ENCODE data around the gene ADGRL3. TPM values are rescaled to one million over a fixed set of nuclear protein-coding genes. Genes with fewer than 3 reads are reported as not detected.
"Not testable (repeated sequence)": the region's sequence is repeated elsewhere in the genome, so short reads cannot be mapped to it uniquely, and the experiment has no call there.

The ADGRL3 gene
- total RNA-seq, 1 donor from 2014 or later: 0.08 TPM

- DNase-seq (ENCODE audit: low read depth): no peak
Measured at GRCh38 chr4:61959087-61959486, 759.0 kb downstream of the ADGRL3 start.

DNA sequence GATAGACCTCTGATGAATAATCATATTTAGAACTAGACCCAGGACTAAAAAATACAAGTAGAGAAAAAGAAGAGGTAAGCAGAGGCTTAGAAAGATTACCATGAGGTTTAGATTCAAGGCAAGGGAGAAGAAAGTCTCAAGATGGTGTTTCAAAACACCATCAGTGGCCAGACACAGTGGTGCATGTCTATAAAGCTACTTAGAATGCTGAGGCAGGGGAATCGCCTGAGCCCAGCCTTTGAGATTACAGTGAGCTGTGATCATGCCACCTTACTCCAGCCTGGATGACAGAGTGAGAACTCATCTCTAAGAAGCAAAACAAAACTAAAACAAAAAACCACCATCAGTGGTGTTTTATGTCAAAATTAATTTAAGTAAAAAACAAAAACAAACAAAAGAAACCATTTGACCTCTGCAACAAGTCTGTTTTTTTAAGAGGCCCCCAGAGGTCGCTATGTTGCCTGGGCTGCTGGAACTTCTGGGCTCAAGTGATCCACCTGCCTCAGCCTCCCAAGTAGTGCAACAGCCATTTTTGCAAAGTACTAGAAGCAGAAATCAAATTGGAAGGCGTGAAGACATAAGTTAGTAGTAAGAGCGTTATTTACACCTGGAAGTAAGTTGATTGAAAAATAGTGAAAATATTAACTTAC, 784.3 kb downstream of the ADGRL3 start:
- no peak for DNase-seq (ENCODE audit: low read depth)

DNA sequence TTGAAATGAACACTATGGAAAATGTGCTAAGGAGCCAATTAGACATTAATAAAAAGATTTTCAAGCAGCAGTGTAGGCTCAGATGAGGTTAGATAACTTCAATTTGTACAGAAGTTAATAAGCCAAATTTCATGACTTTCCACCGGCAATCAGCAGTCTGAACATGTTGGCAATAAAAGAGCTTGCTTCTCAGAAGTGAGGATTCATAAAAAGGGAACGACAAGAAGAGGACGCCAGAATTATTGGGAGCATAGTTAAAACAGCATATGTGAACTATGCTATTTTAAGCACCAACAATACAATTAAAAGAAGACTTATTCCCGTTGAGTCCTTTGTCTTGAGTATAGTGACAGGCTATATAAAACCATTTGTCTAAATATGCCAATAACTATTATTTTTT, 785.3 kb downstream of the ADGRL3 start:
- no peak for DNase-seq (ENCODE audit: low read depth)

GRCh38 chr4:61986929-61987328, 786.8 kb downstream of the ADGRL3 start:
- not testable (repeated sequence) for DNase-seq (ENCODE audit: low read depth)

- no peak for DNase-seq (ENCODE audit: low read depth)
Measured at GRCh38 chr4:61992351-61992750, 792.2 kb downstream of the ADGRL3 start.

GRCh38 chr4:61994036-61994435, 793.9 kb downstream of the ADGRL3 start:
- no peak for DNase-seq (ENCODE audit: low read depth)

DNA sequence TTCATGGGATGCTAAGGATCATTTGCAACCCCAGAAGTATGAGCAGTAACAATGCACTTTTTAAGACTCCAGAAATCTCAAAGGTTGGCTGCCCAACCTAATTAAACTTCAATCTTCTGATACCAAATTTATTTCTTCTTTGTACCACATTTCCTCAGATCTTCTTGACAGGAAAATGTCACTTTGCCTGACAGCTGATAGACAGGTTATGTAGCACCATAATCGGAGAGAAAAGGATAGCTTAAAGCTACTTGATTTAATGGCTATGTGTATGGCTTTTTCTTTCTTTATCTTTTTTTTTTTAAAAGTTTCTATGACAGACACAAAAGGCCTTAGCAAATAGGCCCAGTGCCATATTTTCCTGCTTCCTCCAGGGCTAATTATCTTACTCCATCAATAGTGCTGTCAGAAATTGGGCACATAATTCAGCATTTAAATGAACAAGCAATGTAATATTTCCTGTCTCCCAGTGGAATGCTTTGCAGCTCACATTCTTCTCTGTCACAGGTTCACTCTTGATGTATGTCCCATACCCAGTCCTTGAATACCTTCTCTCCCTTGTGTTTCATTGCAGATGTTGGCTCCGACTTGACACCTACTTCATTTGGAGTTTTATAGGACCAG, 795.7 kb downstream of the ADGRL3 start:
- DNase-seq (ENCODE audit: low read depth): no peak

- DNase-seq (ENCODE audit: low read depth): no peak
Measured at GRCh38 chr4:61996943-61997342, 796.8 kb downstream of the ADGRL3 start.

DNA sequence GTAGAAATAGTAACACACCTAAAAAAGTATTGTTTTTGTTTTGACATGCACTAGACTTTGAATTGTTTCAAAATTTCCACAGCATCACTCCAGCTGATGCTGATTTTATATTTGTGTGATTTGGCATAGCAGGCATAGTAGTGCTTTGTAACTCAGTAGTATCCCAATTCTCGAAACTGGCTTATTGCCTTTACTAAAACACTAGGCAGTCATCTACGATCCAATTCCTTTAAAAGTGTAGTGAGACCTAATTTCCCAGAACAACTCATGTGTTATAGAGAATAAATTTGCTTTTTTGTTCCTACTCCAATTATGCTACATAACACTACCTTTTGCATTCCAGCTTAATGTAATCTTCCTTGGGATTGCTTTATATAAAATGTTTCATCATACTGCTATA, 797.7 kb downstream of the ADGRL3 start:
- DNase-seq (ENCODE audit: low read depth): no peak

DNA sequence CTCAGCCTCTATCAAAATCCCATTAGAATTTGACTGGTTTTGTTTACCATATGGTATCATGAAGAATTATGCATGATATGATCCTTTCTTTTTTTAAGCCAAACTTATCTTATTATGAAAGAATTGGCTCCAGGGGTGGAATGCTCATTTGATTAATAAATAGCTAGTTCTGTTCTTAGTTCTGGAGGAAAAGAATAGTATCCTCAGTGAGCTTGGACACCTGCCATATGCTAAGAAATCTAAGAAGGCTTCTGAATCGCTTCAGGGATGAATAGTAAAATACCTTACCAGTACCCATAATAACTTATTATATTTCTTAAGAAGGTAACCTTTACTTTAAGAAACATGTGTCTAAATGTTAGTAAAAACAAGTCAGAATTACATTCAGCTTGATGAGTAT, 803.6 kb downstream of the ADGRL3 start:
- DNase-seq (ENCODE audit: low read depth): no peak

DNA sequence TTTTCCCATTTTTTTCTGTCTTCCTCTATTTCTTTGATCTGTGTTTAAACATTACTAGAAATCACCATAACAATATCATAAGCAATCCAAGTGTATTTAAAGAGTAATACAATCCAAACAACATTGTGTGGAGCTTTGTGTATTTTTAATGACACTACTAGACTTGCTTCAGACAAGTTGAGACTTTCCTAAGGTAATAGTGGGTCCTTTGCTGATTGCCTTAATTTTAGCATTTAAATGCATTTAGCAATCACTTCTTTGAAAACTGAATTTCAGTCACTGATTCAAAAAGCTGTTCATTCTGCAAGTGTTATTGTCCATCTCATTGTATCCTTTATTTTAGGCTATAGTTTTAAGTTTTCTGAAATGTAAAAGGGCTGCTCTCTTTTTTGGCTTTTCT, 804.8 kb downstream of the ADGRL3 start:
- no peak for DNase-seq (ENCODE audit: low read depth)

DNA sequence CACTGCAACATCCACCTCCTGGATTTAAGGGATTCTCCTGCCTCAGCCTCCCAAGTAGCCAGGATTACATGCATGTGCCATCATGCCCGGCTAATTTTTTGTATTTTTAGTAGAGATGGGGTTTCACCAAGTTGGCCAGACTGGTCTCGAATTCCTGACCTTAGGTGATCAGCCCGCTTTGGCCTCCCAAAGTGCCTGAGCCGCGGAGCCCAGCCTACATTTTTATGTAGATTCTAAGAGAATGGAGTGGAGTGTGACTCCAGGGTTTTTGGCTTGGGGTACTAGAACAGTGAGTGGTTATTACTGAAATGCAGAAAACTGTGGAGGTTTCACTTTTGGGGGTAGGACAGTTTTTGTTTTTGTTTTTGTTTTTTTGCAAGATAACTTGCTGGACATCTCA, 806.0 kb downstream of the ADGRL3 start:
- DNase-seq (ENCODE audit: low read depth): no peak

GRCh38 chr4:62015043-62015739, 815.1 kb downstream of the ADGRL3 start:
- DNase-seq (ENCODE audit: low read depth): no peak

DNA sequence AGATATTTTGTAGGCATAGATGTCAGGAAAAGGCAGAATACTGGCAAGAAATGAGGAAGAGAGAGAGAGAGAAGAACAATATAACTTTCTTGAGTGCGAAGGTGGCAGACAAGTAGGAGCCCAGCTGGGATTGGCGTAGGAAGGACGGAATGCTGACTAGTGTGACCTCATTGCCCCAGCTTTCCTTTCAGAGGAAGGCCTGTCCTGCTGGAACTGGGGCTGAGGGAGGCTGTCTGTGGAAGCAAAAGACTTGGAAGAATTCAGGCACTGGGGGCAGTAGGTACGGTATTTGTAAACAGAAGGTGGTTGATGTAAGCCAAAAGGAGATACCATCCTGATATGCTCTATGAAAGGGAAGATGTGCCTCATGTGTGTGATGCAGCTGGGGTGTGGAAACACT, 818.4 kb downstream of the ADGRL3 start:
- no peak for DNase-seq (ENCODE audit: low read depth)

DNA sequence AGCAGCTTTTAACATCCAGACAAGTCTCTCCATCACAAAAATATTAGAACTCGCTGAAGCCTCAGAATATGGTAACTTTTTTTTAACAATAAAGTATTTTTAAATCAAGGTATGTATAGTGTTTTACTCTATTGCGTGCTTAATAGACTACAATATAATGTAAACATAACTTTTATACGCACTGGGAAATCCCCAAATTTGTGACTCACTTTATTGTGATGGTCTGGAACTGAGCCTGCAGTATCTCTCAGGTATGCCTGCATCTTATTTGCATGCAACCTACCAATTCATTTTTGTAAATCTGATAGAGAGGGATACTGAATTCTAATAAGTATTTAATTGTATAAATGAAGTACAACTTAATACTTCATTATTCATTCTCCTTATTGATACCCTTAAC, 823.5 kb downstream of the ADGRL3 start:
- DNase-seq (ENCODE audit: low read depth): no peak

- DNase-seq (ENCODE audit: low read depth): no peak
Measured at GRCh38 chr4:62028745-62029144, 828.6 kb downstream of the ADGRL3 start.

DNA sequence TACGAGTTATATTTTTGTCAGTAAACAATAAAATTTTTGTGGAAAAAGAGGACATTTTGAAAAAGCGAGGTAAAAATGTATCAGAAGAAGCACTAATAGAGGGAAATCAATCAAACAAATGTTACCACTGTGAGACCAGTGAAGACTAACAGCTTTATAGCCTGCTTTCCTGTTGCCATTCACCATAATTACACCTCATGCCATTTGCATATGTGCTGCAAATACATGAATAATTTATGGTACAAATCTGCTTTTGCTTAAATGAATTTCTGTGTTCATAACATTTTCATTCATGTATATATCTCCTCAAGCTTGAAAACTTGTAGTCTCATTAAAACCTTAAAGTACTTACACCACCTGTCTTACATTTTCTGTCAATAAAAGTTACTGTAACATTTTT, 830.8 kb downstream of the ADGRL3 start:
- DNase-seq (ENCODE audit: low read depth): no peak

- no peak for DNase-seq (ENCODE audit: low read depth)
Measured at GRCh38 chr4:62037571-62037970, 837.4 kb downstream of the ADGRL3 start.

GRCh38 chr4:62051332-62051731, 851.2 kb downstream of the ADGRL3 start:
- no peak for DNase-seq (ENCODE audit: low read depth)

DNA sequence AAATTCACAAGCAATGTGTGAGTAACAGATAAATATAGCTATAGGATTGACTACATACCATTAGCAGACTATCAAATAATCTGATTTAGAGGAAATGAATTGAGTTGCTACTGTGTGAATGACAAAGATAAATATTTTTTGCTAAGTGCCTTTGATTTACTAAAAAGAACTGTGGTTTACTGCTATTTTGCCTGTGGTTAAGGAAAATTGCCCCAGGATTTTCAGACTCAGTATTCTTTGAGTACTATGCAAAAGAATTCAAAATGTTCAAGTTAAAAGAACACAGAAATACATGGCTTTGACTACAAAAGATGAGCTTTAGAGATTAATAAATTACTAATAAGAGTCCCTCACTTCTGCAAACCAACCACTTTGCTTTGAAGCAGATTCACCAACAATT, 853.8 kb downstream of the ADGRL3 start:
- DNase-seq (ENCODE audit: low read depth): no peak

GRCh38 chr4:62057031-62057430, 856.9 kb downstream of the ADGRL3 start:
- no peak for DNase-seq (ENCODE audit: low read depth)

- no peak for DNase-seq (ENCODE audit: low read depth)
Measured at GRCh38 chr4:62058571-62058970, 858.4 kb downstream of the ADGRL3 start.
